GM18508 (cell line): ENCODE data around the gene SMIM43.
"Not testable (repeated sequence)": the region's sequence is repeated elsewhere in the genome, so short reads cannot be mapped to it uniquely, and the experiment has no call there.

Source experiments
- ATAC-seq: cut with Tn5 transposase; IDR thresholded peaks from one replicate; pipeline ENCODE4 v1.9.1; 2021; ENCODE audit warnings: moderate number of reproducible peaks; ENCODE audit not compliant: insufficient read depth, unreplicated experiment

The SMIM43 gene

DNA sequence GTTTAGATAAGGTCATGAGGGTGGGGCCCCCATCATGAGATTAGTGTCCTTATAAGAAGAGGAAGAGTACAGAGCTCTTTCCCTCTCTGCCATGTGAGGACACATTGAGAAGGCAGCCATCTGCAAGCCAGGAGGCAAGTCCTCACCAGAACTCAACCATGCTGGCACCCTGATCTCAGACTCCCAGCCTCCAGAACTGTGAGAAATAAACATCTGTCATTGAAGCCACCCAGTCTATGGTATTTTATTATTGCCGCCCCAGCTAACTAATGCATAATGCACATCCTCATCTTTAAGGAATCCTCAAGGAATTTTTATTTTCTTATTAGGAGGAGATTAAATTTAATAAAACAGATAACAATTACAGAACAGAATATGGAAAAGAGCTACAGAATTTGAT lies 19.4 kb upstream of the SMIM43 start:
- no peak for ATAC-seq

DNA sequence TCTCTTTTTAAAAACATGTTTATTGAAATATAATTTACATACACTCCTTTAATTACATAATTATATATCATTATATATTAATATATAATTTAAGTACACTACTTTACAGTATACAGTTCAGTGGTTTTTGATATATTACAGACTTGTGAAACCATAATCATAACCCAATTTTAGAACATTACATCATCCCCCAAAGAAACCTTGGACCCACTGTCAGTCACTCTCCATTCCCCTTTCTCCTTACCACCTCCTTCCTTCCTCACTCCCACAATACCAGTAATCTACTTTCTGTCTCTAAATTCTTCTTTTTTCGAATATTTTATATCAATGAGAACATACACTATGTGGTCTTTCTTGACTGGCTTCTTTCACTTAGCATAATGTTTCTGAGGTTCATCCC lies 18.2 kb upstream of the SMIM43 start:
- no peak for ATAC-seq

GRCh38 chr4:121778991-121779628 lies 14.1 kb upstream of the SMIM43 start:
- ATAC-seq = no peak

DNA sequence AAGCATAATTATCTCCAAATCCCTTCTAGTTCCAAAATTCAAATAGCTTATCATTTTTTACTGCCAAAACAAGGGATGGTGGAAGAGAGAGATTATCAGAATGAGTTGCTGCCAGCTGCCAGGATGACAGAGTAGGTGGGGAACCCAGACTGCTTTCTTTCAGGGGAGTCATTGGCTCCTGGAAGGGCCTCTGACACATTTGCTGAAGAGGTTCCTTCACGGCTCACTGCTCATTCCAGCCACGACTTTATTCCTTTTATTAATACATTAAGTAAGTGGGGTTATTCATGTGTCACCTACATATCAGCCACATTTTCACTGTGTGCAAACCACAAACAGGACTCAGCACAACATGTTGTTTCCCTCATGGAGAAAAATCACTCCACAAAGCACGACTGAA lies 12.7 kb upstream of the SMIM43 start:
- peak; percentile 51 for ATAC-seq

- no peak for ATAC-seq
Measured at GRCh38 chr4:121776610-121777401, 11.8 kb upstream of the SMIM43 start.

DNA sequence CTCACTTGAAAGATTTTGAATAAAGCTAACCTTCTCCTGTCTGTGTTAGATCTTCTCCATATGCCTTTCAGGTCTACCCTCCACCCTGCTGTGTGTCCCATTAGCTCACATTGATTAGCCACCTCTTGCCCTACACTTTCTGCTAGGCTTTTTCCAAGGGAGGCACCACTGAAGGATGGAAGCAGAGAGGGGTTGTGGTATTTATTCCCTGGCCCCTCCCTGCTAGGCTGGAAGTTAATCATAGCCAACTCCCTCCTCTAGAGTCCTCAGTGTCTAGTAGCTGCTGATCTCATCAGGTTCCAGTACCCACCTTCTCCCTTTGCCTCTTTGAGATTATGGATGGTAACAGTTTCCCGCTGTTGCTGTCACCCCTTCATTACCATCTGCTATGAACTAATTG lies 8.9 kb upstream of the SMIM43 start:
- ATAC-seq = no peak

DNA sequence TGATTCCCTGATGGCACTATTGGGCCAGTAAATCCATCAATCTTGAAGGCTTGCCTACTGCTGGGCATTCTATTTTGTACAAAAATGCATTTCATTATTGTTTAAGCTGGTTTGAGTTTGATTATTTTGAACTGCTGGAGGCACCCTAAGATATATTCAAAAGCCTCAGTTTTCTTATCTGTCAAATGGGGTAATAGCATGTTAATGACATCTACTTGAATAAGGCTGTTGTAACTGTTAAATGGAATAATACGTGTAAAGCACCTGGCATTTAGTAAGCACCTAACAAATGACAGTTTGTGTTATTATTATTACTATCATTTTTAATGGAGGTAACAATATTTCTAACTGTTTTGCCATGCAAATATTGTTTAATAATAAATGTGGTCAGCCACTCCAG lies 6.9 kb upstream of the SMIM43 start:
- no peak for ATAC-seq

DNA sequence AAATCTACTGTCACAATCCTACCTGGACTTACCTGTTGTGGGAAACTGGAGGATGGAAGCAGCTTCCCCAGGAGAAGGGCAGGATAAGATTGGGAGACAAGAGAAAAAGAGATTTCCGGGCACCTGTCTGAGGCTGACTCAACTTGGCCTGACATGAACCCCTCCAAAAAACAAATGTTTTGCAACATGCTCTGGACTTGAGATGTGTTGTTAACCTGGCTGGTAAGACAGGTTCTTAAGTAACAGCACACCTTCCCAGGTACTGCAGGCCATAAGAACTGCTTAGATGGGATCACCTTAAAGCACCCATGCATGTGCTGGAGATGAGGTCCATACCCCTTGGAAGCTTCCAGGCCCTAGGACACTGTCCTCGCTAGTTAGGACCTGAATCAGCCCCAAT lies 4.4 kb upstream of the SMIM43 start:
- ATAC-seq = no peak

DNA sequence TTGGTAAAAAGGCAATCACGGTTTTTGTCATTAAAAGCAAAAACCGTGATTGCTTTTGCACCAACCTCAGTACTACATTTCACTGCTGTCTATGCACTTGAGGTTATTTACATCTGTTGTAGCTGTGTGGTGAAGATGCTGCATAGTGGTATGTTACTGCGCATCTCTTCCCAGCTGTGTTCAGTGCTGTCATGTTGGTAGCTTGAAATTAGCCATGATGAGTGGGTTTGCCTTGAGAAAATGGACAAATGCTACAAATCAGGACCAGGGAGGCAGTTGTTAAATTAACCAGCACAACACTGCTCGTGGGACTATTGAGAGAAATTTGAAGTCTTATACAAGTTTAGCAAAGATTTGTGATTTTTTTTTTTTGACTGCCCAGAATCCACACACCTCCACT lies 2.2 kb upstream of the SMIM43 start:
- no peak for ATAC-seq

- ATAC-seq = no peak
Measured at GRCh38 chr4:121765971-121766538, 1.1 kb upstream of the SMIM43 start.

DNA sequence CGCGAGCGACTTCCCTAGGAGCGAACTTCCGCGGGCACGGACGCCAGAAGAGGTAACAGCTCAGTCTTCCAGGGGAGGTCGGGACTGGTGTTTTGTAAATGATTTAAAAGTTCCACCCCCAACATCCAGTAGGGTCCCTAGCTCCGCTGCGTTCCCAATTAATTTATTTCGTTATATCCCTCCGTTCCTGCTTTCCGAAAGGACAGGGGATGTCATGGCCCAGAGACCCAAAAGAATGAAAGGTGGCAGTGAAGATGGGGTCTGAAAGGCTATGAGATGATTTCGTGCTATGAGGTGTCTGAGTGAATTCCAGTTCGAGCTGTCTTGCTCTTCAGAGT lies 373 bp upstream of the SMIM43 start:
- no peak for ATAC-seq

DNA sequence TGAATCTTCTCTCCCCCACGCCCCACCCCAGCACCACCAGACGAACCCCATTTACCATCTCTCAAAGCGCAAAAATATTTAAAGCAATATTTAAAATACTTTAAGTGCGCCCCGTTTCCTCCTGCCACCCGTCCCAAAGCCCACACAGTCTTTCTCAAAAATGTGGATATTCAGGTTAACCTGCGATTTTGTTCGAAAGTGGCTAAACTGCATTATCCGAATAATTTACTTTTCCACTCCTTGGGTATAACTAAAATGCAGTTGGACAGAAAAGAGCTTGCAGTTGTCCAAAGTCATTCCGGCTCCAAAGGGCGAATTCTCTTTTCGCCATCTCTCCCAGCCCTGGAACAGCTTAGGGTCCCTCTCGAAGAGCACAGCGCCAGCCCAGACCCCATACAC lies 662 bp downstream of the SMIM43 start:
- no peak for ATAC-seq

- ATAC-seq = no peak
Measured at GRCh38 chr4:121760205-121760604, 4.8 kb downstream of the SMIM43 start.

- ATAC-seq = no peak
Measured at GRCh38 chr4:121758925-121759568, 5.9 kb downstream of the SMIM43 start.

GRCh38 chr4:121752142-121752541 lies 12.8 kb downstream of the SMIM43 start:
- not testable (repeated sequence) for ATAC-seq

DNA sequence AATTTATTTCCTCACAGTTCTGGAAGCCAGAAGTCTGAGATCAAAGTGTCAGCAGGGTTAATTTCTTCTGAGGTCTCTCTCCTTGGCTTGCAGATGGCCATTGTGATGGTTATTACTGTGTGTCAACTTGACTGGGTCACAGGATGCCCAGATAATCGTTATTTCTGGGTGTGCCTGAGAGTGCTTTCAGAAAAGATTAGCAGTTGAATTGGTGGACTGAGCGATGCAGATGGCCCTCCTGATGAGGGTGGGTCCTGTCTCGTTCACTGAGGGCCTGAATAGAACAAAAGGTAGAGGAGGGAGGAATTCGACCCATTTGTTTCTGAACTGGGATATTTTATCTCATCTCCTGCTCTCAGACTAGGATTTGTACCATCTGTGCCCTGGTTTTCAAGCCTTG lies 15.7 kb downstream of the SMIM43 start:
- no peak for ATAC-seq

DNA sequence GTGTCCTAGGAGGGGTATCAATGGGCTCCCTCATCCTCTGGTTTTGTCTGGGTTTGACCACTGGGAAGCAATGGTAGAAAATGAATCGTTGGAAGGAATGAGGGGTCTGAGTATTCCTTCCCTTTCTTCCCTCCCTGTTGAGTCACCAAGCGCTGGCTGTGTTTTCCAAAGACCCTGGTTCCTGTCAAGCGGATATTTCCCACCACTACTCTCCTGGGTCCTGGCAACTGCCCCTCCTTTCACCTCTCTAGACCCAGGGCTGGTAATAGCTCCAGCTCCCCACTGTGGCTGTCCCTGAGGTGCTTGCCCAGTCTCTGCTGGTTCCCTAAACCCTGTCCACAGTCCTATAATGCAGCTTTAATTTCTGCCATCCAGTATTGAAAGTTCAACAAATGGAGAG lies 22.2 kb downstream of the SMIM43 start:
- no peak for ATAC-seq

DNA sequence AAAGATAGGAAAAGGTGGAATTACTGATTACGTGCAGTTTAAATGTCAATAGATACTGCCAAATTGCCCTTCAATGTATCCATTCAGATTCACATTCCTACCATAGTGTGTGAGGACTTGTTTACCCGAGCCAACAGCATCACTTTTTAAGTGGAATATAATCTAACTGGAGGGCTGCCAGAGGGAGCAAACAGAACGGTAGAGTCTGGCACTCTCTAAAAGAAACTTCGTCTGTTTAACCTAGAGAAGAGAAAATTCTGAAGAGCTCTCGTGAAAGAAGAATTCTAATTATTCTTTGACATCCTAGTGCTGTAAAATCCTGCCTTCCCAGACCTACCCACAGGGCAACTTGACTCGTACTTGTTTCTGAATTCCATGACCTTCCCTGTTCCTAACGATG lies 23.2 kb downstream of the SMIM43 start:
- no peak for ATAC-seq

DNA sequence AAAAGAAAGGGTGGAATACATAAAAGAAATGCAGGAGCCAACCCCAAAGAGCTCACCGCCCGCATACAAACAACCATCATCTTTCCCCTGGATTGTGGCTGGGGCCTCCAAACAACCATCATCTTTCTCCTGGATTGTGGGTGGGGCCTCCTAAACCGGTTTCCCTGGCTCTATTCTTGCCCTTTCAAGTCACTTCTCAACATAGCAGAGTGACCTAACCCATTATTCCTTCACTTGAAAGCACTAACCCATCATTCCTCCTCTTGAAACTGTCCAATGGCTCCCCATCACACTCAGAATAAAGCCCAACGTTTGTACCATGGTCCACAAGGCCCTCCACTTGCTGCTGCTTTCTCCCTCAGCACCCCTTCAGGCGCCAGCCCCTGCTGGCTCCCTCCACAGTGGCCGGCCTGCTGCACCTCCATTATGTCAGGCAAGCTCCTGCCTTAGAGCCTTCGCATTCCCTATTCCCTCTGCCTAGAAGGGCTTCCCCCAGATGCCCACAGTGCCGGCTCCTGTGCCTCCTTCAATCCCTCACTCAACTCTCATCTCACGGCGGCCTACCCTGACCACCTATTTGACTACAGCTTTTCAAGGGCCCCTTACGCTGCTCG lies 24.1 kb downstream of the SMIM43 start:
- no peak for ATAC-seq

DNA sequence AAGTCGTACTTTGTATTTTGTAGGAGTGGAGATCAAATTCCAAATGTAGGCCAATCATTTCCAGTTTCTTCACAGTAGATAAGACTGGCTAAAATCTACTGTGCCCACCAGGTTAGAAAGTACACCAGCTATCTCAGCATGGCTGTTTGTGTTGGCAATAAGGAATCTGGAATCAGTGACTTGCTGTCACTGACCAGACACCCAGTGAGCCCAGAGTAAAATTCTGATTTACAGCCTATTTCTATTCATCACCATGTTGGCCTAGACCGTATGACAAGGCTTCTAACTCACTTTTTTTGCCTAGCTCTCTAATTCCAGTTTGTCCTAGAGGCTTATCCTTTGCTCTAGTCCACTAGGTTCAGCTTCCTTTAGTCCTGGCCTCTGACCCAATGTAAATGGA lies 25.4 kb downstream of the SMIM43 start:
- no peak for ATAC-seq
